ENCODE measurements around the gene DPM1. TPM values are rescaled to one million over a fixed set of nuclear protein-coding genes. Genes with fewer than 3 reads are reported as not detected.

DPM1 gene
- total RNA-seq, 1 donor from 2014 or later = 39.8 TPM

DNA sequence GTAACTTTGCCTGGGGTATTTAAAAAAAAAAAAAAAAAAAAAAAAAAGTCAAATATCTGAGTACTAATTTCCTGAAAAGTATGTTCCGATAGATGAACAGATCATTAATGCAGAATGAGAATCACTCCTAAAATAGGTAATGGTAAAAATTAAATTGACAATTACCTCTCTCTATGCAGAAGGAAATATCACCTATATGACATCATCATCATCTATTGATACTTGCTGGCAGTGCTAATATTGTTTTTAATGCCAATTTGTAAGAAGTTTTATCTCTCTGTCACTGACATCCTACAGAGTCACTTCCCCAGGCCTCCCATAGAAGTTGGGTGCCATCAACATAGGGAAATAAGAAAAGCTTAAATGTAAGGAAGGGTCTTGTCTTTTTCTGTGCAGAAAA lies 57.0 kb downstream of the DPM1 start:
- ATAC-seq (ENCODE audit: low read depth) (no peak), DNase-seq (no peak)
- POLR2A ChIA-PET = interaction anchor here (0.7 to 1.0 kb wide), 3 partner anchors 108 to 1719 kb away, joined by 6 to 13 read pairs (median 6); partner anchors contain the start of gene KCNB1
- H3K27ac Mint-ChIP-seq = no peak overlapping the region
- no peaks in the 10 kb centered on the region for H3K9me3 Mint-ChIP-seq
- intact Hi-C loops (cut with micrococcal nuclease) = loop anchor here (5.0 kb wide), 1 partner anchor 39 kb away; no protein-coding TSS in a partner anchor
- H3K4me1 Mint-ChIP-seq = peaks cover 39% of the 10 kb centered on the region
- CTCF ChIA-PET = interaction anchor here (1.0 kb wide), 1 partner anchor 107 kb away, joined by 3 read pairs; the partner anchor contains the start of gene BCAS4
- no peak overlapping the region for H3K4me3 Mint-ChIP-seq
- TF ChIP-seq, protein P1, sequence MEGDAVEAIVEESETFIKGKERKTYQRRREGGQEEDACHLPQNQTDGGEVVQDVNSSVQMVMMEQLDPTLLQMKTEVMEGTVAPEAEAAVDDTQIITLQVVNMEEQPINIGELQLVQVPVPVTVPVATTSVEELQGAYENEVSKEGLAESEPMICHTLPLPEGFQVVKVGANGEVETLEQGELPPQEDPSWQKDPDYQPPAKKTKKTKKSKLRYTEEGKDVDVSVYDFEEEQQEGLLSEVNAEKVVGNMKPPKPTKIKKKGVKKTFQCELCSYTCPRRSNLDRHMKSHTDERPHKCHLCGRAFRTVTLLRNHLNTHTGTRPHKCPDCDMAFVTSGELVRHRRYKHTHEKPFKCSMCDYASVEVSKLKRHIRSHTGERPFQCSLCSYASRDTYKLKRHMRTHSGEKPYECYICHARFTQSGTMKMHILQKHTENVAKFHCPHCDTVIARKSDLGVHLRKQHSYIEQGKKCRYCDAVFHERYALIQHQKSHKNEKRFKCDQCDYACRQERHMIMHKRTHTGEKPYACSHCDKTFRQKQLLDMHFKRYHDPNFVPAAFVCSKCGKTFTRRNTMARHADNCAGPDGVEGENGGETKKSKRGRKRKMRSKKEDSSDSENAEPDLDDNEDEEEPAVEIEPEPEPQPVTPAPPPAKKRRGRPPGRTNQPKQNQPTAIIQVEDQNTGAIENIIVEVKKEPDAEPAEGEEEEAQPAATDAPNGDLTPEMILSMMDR (IDR thresholded peaks at IDR 0.05) = no peak
- peaks cover 76% of the 10 kb centered on the region for H3K36me3 Mint-ChIP-seq (ENCODE audit: low read depth)
- H3K27me3 Mint-ChIP-seq = no peaks in the 10 kb centered on the region

DNA sequence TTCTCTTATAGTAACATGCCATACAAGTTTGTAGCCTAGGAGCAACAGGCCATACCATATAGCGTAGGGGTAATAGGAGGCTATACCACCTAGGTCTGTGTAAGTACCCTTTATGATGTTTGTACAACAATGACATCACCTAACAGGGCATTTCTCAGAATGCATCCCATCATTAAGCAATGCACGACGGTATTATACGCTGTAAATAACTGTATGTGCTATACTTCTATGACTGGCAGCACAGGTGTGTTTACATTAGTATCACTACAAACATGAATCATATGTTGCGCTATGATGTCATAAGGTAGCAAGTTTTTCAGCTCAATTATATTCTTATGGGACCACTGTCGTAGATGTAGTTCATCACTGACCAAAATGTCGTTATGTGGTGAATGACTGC lies 58.1 kb downstream of the DPM1 start:
- Mint-ChIP-seq H3K27ac (no peak overlapping the region), H3K36me3 (ENCODE audit: low read depth) (peaks cover 76% of the 10 kb centered on the region)

DNA sequence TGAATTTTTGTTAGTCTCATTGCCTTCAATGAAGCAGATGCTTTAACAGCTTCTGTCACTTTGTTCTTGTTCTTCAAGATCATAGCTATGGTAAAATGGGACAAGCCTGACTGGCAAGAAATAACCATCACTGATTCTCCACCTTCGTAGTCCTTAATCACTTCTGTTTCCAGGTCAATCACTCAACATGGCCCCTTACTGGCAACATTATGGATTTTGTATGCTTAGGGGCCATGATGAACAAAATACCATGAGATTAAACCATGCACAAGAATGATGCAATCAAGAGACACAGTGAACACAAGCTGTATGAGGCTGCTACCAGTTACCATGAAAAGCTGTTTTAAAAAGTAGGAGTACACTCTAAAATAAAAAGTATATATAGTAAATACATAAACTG lies 59.9 kb downstream of the DPM1 start:
- intact Hi-C loops (cut with micrococcal nuclease) = no loop called here
- TF ChIP-seq, protein P1 (IDR thresholded peaks at IDR 0.05) = no peak
- no peaks in the 10 kb centered on the region for H3K9me3 Mint-ChIP-seq
- H3K4me1 Mint-ChIP-seq = peaks cover 14% of the 10 kb centered on the region
- no peak for DNase-seq
- peak overlapping the region; percentile 8 for H3K27ac Mint-ChIP-seq
- H3K36me3 Mint-ChIP-seq (ENCODE audit: low read depth) = peaks cover 78% of the 10 kb centered on the region
- no peak overlapping the region for H3K4me3 Mint-ChIP-seq
- ChIA-PET POLR2A (no interaction called here), CTCF (interaction anchor here (1.0 to 1.4 kb wide), 2 partner anchors 31 to 104 kb away, joined by 3 to 4 read pairs; partner anchors contain the start of gene BCAS4)
- no peaks in the 10 kb centered on the region for H3K27me3 Mint-ChIP-seq
- ATAC-seq (ENCODE audit: low read depth) = no peak

More for the DNA sequence above, 58.1 kb downstream of the DPM1 start:
- CTCF ChIA-PET = interaction anchor here (1.3 to 1.6 kb wide), 2 partner anchors 29 to 31 kb away, joined by 4 read pairs; partner anchors contain the start of gene ADNP
- TF ChIP-seq, protein P1 (IDR thresholded peaks at IDR 0.05) = no peak
- no peak overlapping the region for H3K4me3 Mint-ChIP-seq
- peaks cover 31% of the 10 kb centered on the region for H3K4me1 Mint-ChIP-seq
- ATAC-seq (ENCODE audit: low read depth) (no peak), DNase-seq (no peak)
- intact Hi-C loops (cut with micrococcal nuclease) = loop anchor here (5.0 kb wide), 1 partner anchor 38 kb away; no protein-coding TSS in a partner anchor
- POLR2A ChIA-PET = interaction anchor here (0.7 to 0.9 kb wide), 3 partner anchors 12 to 106 kb away, joined by 3 to 5 read pairs (median 4); no protein-coding TSS in a partner anchor
- no peaks in the 10 kb centered on the region for H3K9me3 Mint-ChIP-seq
- H3K27me3 Mint-ChIP-seq = no peaks in the 10 kb centered on the region

DNA sequence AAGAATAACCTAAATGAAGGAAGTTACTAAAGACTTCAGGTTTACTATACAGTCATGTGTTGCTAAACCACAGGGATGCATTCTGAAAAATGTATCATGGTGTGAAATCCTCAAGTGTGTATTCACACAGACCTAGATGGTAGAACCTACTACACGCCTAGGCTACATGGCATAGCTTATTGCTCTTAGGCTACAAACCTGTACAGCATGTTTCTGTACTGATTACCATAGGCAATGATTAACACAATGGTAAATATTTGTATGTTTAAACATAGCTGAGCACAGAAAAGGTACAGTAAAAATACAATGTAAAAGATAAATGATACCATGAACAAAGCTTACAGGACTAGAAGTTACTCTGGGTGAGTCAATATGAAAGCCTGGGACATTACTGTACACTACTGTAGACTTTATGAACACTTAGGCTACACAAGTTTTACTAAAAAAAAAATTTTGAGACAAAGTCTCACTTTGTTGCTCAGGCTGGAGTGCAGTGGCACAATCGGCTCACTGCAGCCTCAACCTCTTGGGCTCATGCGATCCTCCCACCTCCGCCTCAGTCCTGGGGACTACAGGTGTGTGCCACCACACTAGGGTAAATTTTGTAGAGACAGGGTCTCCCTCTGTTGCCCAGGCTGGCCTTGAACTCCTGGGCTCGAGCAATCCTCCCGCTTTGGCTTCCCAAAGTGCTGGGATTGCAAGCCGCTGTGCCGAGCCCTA lies 63.1 kb downstream of the DPM1 start:
- ChIA-PET CTCF (interaction anchor here (0.9 kb wide), 1 partner anchor 77 kb away, joined by 3 read pairs; no protein-coding TSS in a partner anchor), POLR2A (interaction anchor here (0.7 to 1.2 kb wide), 4 partner anchors 31 to 101 kb away, joined by 3 to 8 read pairs (median 4); partner anchors contain the start of genes ADNP and BCAS4)
- Mint-ChIP-seq H3K9me3 (no peaks in the 10 kb centered on the region), H3K4me3 (no peak overlapping the region), H3K27ac (no peak overlapping the region), H3K4me1 (peaks cover 16% of the 10 kb centered on the region), H3K36me3 (ENCODE audit: low read depth) (peaks cover 80% of the 10 kb centered on the region), H3K27me3 (no peaks in the 10 kb centered on the region)
- intact Hi-C loops (cut with micrococcal nuclease) = no loop called here
- no peak for DNase-seq
- TF ChIP-seq, protein P1 (IDR thresholded peaks at IDR 0.05) = no peak
- no peak for ATAC-seq (ENCODE audit: low read depth)

DNA sequence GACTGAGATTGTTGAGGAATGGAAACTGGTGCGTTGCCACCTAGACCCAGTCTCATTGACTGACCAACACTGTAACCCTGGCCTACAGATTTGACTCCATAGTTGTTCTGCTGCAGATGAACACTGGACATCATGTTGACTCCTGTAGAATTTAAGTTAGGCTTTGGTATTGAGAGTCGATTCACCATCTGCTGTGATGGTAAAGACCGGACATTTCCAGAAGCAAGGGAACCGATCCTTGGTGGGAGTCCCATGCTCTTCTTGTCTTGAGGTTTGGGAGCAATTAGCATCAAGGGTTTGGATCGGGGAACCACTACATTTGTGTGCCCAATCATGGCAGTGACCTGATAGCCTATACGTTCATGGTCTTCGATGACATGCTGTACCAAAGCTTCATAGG lies 64.7 kb downstream of the DPM1 start:
- intact Hi-C loops (cut with micrococcal nuclease) = loop anchor here (5.0 kb wide), 1 partner anchor 34 kb away; no protein-coding TSS in a partner anchor
- CTCF ChIA-PET = no interaction called here
- no peak overlapping the region for H3K4me3 Mint-ChIP-seq

More for the DNA sequence above, 64.7 kb downstream of the DPM1 start:
- H3K36me3 Mint-ChIP-seq (ENCODE audit: low read depth) = peaks cover 84% of the 10 kb centered on the region
- POLR2A ChIA-PET = interaction anchor here (2.2 kb wide), 1 partner anchor 99 kb away, joined by 6 read pairs; the partner anchor contains the start of gene BCAS4
- peaks cover 17% of the 10 kb centered on the region for H3K4me1 Mint-ChIP-seq
- no peak for ATAC-seq (ENCODE audit: low read depth)
- TF ChIP-seq, protein P1 (IDR thresholded peaks at IDR 0.05) = no peak
- H3K9me3 Mint-ChIP-seq = no peaks in the 10 kb centered on the region
- no peak for DNase-seq
- no peaks in the 10 kb centered on the region for H3K27me3 Mint-ChIP-seq
- H3K27ac Mint-ChIP-seq = peak overlapping the region; percentile 38

Data from activated B cell treated with CpG ODN at 0.5 μM for 24 hours (primary cell).